Sciatic nerve (tissue), 2 donors: ENCODE data around the gene PTP4A2. TPM values are rescaled to one million over a fixed set of nuclear protein-coding genes. Genes with fewer than 3 reads are reported as not detected.

Experiments
- ATAC-seq: fragments of 200-7000 bp; cut with Tn5 transposase; one replicate; pipeline ENCODE4 v1.9.1; 2020; ENCODE audit warnings: mild to moderate bottlenecking, moderate library complexity
- DNase-seq: peaks from one replicate; pipeline ENCODE4 v3.0.0-alpha.2; 2020; ENCODE audit warnings: low spot score
- intact Hi-C: fragments of 100-400 bp; cut with DNase I; formaldehyde crosslinking; loops from one replicate; pipeline ENCODE4 v1.14.2; 2022
- total RNA-seq: library from RNA; stranded (reverse); fragmentation: NEBNext Ultra II Directional; extraction: Animal tissue kit (Norgen Biotek cat#: 25700); gene quantifications from one replicate; pipeline ENCODE4 v1.2.1, GENCODE V29; 2021
- donor health status: DM: no; HTN: no; CAD: no.
- donor health status: DM: no; HTN: no; CAD: no.

PTP4A2 gene
- total RNA-seq, 1 donor from 2014 or later: 256 TPM

GRCh38 chr1:31872658-31873636 lies 65.2 kb downstream of the PTP4A2 start:
- intact Hi-C loops: no loop called here
- DNase-seq: no peak
- no peak for ATAC-seq

- intact Hi-C loops: no loop called here
- DNase-seq (no peak), ATAC-seq (no peak)
Measured at GRCh38 chr1:31871703-31872102, 66.5 kb downstream of the PTP4A2 start.

DNA sequence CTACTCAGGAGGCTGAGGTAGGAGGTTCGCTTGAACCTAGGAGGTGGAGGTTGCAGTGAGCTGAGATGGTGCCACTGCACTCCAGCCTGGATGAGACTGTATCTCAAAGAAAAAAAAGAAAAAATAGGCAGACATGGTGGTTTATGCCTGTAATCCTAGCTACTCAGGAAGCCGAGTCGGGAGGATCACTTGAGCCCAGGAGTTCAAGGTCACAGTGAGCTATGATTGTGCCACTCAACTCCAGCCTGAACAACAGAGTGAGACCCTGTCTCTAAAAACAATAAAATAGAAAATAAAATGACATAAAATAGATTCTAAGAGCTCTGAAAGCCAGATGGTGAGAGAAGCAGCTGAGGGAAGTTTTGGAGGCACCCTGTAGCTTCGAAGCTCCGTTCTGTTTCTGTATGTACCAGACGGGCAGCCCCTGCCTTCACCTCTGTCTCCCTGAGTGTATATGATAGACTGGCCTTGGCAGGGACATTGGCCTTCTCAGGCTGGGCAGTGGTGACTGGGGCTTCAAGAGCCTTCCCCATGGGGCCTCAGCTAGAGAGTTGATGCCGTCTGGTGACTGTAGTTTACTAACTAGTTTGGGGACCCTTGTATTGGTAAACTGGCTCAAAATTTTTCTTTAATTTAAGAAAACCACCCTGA lies 68.0 kb downstream of the PTP4A2 start:
- no peak for DNase-seq
- intact Hi-C loops: no loop called here
- ATAC-seq: no peak

- intact Hi-C loops: no loop called here
- ATAC-seq (no peak), DNase-seq (no peak)
Measured at GRCh38 chr1:31869449-31869848, 68.7 kb downstream of the PTP4A2 start.

DNA sequence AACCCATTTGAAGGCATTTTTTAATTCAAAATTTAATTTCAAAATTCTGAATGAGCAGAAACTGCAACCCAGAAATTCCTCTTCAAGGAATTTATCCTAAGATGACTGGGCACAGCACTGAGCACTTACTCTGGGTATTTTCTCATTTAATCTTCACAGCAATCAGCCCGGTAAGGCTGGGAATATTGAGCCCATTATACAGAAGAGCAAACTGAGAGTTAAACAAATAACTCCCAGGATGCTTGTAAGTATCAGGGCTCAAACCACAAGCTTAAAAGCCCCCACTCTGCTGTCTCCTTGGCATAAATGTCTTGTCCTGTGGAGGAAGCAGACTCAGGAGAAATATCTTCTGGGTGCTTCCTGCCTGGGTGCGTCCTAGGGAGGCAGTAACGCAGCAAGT lies 69.3 kb downstream of the PTP4A2 start:
- DNase-seq (no peak), ATAC-seq (no peak)
- intact Hi-C loops: no loop called here

- no peak for ATAC-seq
- DNase-seq: no peak
- intact Hi-C loops: no loop called here
Measured at GRCh38 chr1:31867546-31867945, 70.6 kb downstream of the PTP4A2 start.

- no peak for ATAC-seq
- intact Hi-C loops: no loop called here
- no peak for DNase-seq
Measured at GRCh38 chr1:31866450-31867032, 71.6 kb downstream of the PTP4A2 start.

- intact Hi-C loops: no loop called here
- DNase-seq (no peak), ATAC-seq (no peak)
Measured at GRCh38 chr1:31865728-31866449, 72.3 kb downstream of the PTP4A2 start.

DNA sequence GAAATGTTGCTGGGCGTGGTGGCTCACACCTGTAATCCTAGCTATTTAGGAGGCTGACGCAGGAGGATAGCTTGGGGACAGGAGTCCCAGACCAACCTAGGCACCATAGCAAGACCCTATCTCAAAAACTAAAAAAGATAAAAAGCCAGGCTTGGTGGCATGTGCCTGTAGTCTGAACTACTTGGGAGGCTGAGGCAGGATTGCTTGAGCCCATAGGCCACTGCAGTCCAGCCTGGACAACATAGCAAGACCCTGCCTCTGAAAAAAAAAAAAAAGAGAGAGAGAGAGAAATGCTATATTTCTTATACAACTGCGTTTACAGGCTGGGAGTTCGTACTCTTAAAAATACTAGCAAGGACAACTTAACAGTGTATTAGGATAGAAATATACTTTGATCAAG lies 76.1 kb downstream of the PTP4A2 start:
- intact Hi-C loops: no loop called here
- DNase-seq (no peak), ATAC-seq (no peak)

DNA sequence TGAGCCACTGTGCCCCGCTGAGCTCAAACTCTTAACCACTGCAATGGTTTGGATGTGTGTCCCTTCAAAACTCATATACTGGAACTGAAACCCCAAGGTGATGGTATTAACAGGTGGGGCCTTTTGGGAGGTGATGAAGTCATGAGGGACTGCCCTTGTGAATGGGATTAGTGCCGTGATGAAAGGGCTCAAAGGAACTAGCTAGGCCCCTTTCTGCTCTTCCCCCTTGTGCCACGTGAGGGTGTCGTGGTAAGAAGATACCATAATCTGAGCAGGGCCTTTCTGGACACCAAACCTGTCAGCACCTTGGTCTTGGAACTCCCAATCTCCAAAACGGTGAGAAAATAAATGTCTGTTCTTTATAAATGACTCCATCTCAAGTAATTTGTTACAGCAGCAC lies 76.8 kb downstream of the PTP4A2 start:
- no peak for DNase-seq
- intact Hi-C loops: no loop called here
- ATAC-seq: no peak

DNA sequence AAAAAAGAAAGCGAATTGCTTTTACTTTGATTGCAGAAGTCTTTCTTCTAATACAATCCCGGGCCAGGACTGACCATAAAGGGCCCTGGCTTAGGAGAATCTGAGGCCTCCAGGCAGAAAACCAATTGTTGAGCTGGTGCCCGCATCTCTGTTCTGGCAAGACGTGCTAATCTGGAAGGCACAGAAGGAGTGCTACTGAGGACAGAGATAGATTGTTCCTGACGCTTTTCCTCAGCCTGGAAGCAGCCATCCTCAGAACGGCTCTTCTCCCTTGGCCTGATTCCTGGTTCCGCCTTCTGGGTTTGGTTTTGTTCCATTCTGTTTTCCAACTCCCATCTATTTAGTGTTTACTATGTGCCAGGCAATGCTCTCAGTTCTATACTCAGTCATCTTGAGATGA lies 77.6 kb downstream of the PTP4A2 start:
- no peak for ATAC-seq
- intact Hi-C loops: no loop called here

GRCh38 chr1:31859719-31860118 lies 78.4 kb downstream of the PTP4A2 start:
- DNase-seq: no peak
- no peak for ATAC-seq
- intact Hi-C loops: no loop called here

More for the DNA sequence above, 77.6 kb downstream of the PTP4A2 start:
- DNase-seq: no peak

DNA sequence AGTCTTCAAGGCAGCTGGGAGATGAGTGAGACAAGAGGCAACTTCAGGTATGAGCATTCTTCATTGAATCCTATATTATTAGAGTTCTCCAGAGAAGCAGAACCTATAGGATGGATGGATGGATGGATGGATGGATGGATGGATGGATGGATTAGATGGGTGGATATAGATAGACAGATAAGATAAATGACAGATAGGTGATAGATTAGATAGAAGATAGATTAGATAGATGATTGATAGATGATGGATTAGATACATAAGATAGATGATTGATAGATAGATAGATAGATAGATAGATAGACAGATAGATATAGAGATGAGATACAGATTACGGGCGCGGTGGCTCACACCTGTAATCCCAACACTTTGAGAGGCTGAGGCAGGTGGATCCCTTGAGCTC lies 79.1 kb downstream of the PTP4A2 start:
- DNase-seq (no peak), ATAC-seq (no peak)
- intact Hi-C loops: no loop called here

GRCh38 chr1:31857863-31858262 lies 80.3 kb downstream of the PTP4A2 start:
- no peak for DNase-seq
- intact Hi-C loops: no loop called here
- no peak for ATAC-seq

Other genes starting within 250 kb of the PTP4A2 start
- 179 TPM for gene COL16A1, start 234.4 kb downstream of the PTP4A2 start, total RNA-seq
- gene ADGRB2, start 174.0 kb downstream of the PTP4A2 start, total RNA-seq: 5.2 TPM
- 1.3 TPM for gene SPOCD1, start 122.3 kb downstream of the PTP4A2 start, total RNA-seq
- gene KHDRBS1, start 75.5 kb upstream of the PTP4A2 start, total RNA-seq: 93.9 TPM
- gene TMEM39B, start 134.6 kb upstream of the PTP4A2 start, total RNA-seq: 16.4 TPM
- gene KPNA6, start 169.7 kb upstream of the PTP4A2 start, total RNA-seq: 58.9 TPM
- 49.5 TPM for gene TXLNA, start 241.3 kb upstream of the PTP4A2 start, total RNA-seq